ENCODE data around the gene EVI5. TPM values are rescaled to one million over a fixed set of nuclear protein-coding genes. Genes with fewer than 3 reads are reported as not detected.
"Not testable (repeated sequence)": the region's sequence is repeated elsewhere in the genome, so short reads cannot be mapped to it uniquely, and the experiment has no call there.

The EVI5 gene
- total and polyA plus RNA-seq, 4 experiments from 2014 or later, result 0.16 to 1.7 (median 0.57) TPM

GRCh38 chr1:92663775-92664174 is 121.1 kb downstream of the EVI5 start:
- Mint-ChIP-seq H3K27me3 (no peaks in the 10 kb centered on the region), H3K4me3 (no peak overlapping the region), H3K9me3 (no peaks in the 10 kb centered on the region), H3K36me3 (no peaks in the 10 kb centered on the region), H3K4me1 (no peaks in the 10 kb centered on the region), H3K27ac (no peak overlapping the region)
- no peaks in the 10 kb centered on the region for H3K9me3 ChIP-seq (ENCODE audit: control insufficient read depth in 1 of 2, low read length in 2 of 2)
- H3K27me3 ChIP-seq (ENCODE audit: insufficient read depth, low read length), result no peaks in the 10 kb centered on the region
- H3K4me1 ChIP-seq (ENCODE audit: insufficient read depth, low read length), result no peaks in the 10 kb centered on the region
- H3K4me3 ChIP-seq (ENCODE audit: low read length in 2 of 2), result no peak overlapping the region
- CTCF ChIA-PET (ENCODE audit: partially characterized antibody), result no interaction called here
- DNase-seq, result no peak
- H3K27ac ChIP-seq (ENCODE audit: low read depth, low read length), result no peak overlapping the region
- POLR2A ChIA-PET (ENCODE audit: partially characterized antibody), result no interaction called here
- intact Hi-C loops (cut with micrococcal nuclease), result no loop called here
- H3K36me3 ChIP-seq (ENCODE audit: insufficient read depth, low read length), result no peaks in the 10 kb centered on the region

GRCh38 chr1:92662048-92662447 is 122.9 kb downstream of the EVI5 start:
- no peaks in the 10 kb centered on the region for H3K4me1 ChIP-seq (ENCODE audit: insufficient read depth, low read length)
- H3K4me1 Mint-ChIP-seq, result no peaks in the 10 kb centered on the region
- no peaks in the 10 kb centered on the region for H3K9me3 ChIP-seq (ENCODE audit: control insufficient read depth in 1 of 2, low read length in 2 of 2)
- DNase-seq, result no peak
- ChIA-PET POLR2A (ENCODE audit: partially characterized antibody) (no interaction called here), CTCF (ENCODE audit: partially characterized antibody) (no interaction called here)
- intact Hi-C loops (cut with micrococcal nuclease), result no loop called here
- H3K27me3 Mint-ChIP-seq, result no peaks in the 10 kb centered on the region
- no peaks in the 10 kb centered on the region for H3K36me3 ChIP-seq (ENCODE audit: insufficient read depth, low read length)
- no peak overlapping the region for H3K4me3 ChIP-seq (ENCODE audit: low read length in 2 of 2)
- H3K27ac Mint-ChIP-seq, result no peak overlapping the region
- H3K27ac ChIP-seq (ENCODE audit: low read depth, low read length), result no peak overlapping the region
- no peaks in the 10 kb centered on the region for H3K27me3 ChIP-seq (ENCODE audit: insufficient read depth, low read length)
- peaks cover 0 to under 1% of the 10 kb centered on the region in 2 donors for H3K36me3 Mint-ChIP-seq
- no peak overlapping the region for H3K4me3 Mint-ChIP-seq
- H3K9me3 Mint-ChIP-seq, result peaks cover 0 to 6% (median under 1%) of the 10 kb centered on the region in 8 donors

GRCh38 chr1:92657701-92658100 is 127.2 kb downstream of the EVI5 start:
- Histone ChIP-seq H3K9me3 (ENCODE audit: control insufficient read depth in 1 of 2, low read length in 2 of 2) (peaks cover 0 to 14% of the 10 kb centered on the region in 2 donors), H3K4me1 (ENCODE audit: insufficient read depth, low read length) (no peaks in the 10 kb centered on the region), H3K27me3 (ENCODE audit: insufficient read depth, low read length) (no peaks in the 10 kb centered on the region), H3K4me3 (ENCODE audit: low read length in 2 of 2) (no peak overlapping the region), H3K27ac (ENCODE audit: low read depth, low read length) (no peak overlapping the region), H3K36me3 (ENCODE audit: insufficient read depth, low read length) (no peaks in the 10 kb centered on the region)
- Mint-ChIP-seq H3K27me3 (no peaks in the 10 kb centered on the region), H3K4me1 (no peaks in the 10 kb centered on the region), H3K36me3 (peaks cover 8 to 10% of the 10 kb centered on the region in 2 donors), H3K9me3 (peaks cover 0 to 40% (median 33%) of the 10 kb centered on the region in 8 donors), H3K4me3 (no peak overlapping the region), H3K27ac (no peak overlapping the region)
- intact Hi-C loops (cut with micrococcal nuclease), result no loop called here
- ChIA-PET POLR2A (ENCODE audit: partially characterized antibody) (no interaction called here), CTCF (ENCODE audit: partially characterized antibody) (no interaction called here)
- no peak for DNase-seq

- Histone ChIP-seq H3K36me3 (ENCODE audit: insufficient read depth, low read length) (no peaks in the 10 kb centered on the region), H3K4me3 (ENCODE audit: low read length in 2 of 2) (no peak overlapping the region), H3K4me1 (ENCODE audit: insufficient read depth, low read length) (no peaks in the 10 kb centered on the region), H3K9me3 (ENCODE audit: control insufficient read depth in 1 of 2, low read length in 2 of 2) (peaks cover 0 to 14% of the 10 kb centered on the region in 2 donors), H3K27ac (ENCODE audit: low read depth, low read length) (no peak overlapping the region), H3K27me3 (ENCODE audit: insufficient read depth, low read length) (no peaks in the 10 kb centered on the region)
- no peak for DNase-seq
- Mint-ChIP-seq H3K27ac (no peak overlapping the region), H3K4me3 (no peak overlapping the region), H3K9me3 (peaks cover 0 to 46% (median 37%) of the 10 kb centered on the region in 8 donors), H3K27me3 (peaks cover 1 to 5% of the 10 kb centered on the region in 2 donors), H3K36me3 (peaks cover 8 to 10% of the 10 kb centered on the region in 2 donors), H3K4me1 (no peaks in the 10 kb centered on the region)
- CTCF ChIA-PET (ENCODE audit: partially characterized antibody), result no interaction called here
- POLR2A ChIA-PET (ENCODE audit: partially characterized antibody), result no interaction called here
- intact Hi-C loops (cut with micrococcal nuclease), result no loop called here
These were observed 129.6 kb downstream of the EVI5 start for GRCh38 chr1:92655197-92655801.

- Mint-ChIP-seq H3K9me3 (peaks cover 0 to 46% (median 37%) of the 10 kb centered on the region in 8 donors), H3K4me3 (no peak overlapping the region), H3K27ac (no peak overlapping the region), H3K4me1 (no peaks in the 10 kb centered on the region), H3K27me3 (peaks cover 3 to 9% of the 10 kb centered on the region in 2 donors), H3K36me3 (peaks cover 8 to 10% of the 10 kb centered on the region in 2 donors)
- intact Hi-C loops (cut with micrococcal nuclease), result no loop called here
- DNase-seq, result no peak
- Histone ChIP-seq H3K27me3 (ENCODE audit: insufficient read depth, low read length) (no peaks in the 10 kb centered on the region), H3K4me1 (ENCODE audit: insufficient read depth, low read length) (no peaks in the 10 kb centered on the region), H3K9me3 (ENCODE audit: control insufficient read depth in 1 of 2, low read length in 2 of 2) (peaks cover 0 to 14% of the 10 kb centered on the region in 2 donors), H3K4me3 (ENCODE audit: low read length in 2 of 2) (no peak overlapping the region), H3K27ac (ENCODE audit: low read depth, low read length) (no peak overlapping the region), H3K36me3 (ENCODE audit: insufficient read depth, low read length) (no peaks in the 10 kb centered on the region)
- CTCF ChIA-PET (ENCODE audit: partially characterized antibody), result no interaction called here
- POLR2A ChIA-PET (ENCODE audit: partially characterized antibody), result no interaction called here
These were observed 131.1 kb downstream of the EVI5 start for GRCh38 chr1:92653605-92654381.

GRCh38 chr1:92640686-92641085 is 144.2 kb downstream of the EVI5 start:
- DNase-seq; CTCF ChIA-PET (ENCODE audit: partially characterized antibody); H3K36me3 ChIP-seq (ENCODE audit: insufficient read depth, low read length); intact Hi-C loops (cut with micrococcal nuclease); H3K4me3 ChIP-seq (ENCODE audit: low read length in 2 of 2); H3K27me3 ChIP-seq (ENCODE audit: insufficient read depth, low read length); H3K9me3 ChIP-seq (ENCODE audit: control insufficient read depth in 1 of 2, low read length in 2 of 2); H3K9me3 Mint-ChIP-seq; H3K4me3 Mint-ChIP-seq; H3K27ac Mint-ChIP-seq; H3K4me1 ChIP-seq (ENCODE audit: insufficient read depth, low read length); H3K4me1 Mint-ChIP-seq; H3K36me3 Mint-ChIP-seq; H3K27ac ChIP-seq (ENCODE audit: low read depth, low read length); POLR2A ChIA-PET (ENCODE audit: partially characterized antibody); H3K27me3 Mint-ChIP-seq: not testable (repeated sequence)

- H3K27me3 Mint-ChIP-seq, result peaks cover 3 to 7% of the 10 kb centered on the region in 2 donors
- CTCF ChIA-PET (ENCODE audit: partially characterized antibody), result no interaction called here
- H3K4me3 ChIP-seq (ENCODE audit: low read length in 2 of 2), result no peak overlapping the region
These were observed 146.4 kb downstream of the EVI5 start for GRCh38 chr1:92638498-92638897.

More at GRCh38 chr1:92638498-92638897, 146.4 kb downstream of the EVI5 start:
- intact Hi-C loops (cut with micrococcal nuclease), result no loop called here
- POLR2A ChIA-PET (ENCODE audit: partially characterized antibody), result no interaction called here
- Histone ChIP-seq H3K36me3 (ENCODE audit: insufficient read depth, low read length) (no peaks in the 10 kb centered on the region), H3K4me1 (ENCODE audit: insufficient read depth, low read length) (no peaks in the 10 kb centered on the region), H3K27me3 (ENCODE audit: insufficient read depth, low read length) (no peaks in the 10 kb centered on the region), H3K27ac (ENCODE audit: low read depth, low read length) (no peak overlapping the region), H3K9me3 (ENCODE audit: control insufficient read depth in 1 of 2, low read length in 2 of 2) (no peaks in the 10 kb centered on the region)
- no peak overlapping the region for H3K27ac Mint-ChIP-seq
- H3K4me3 Mint-ChIP-seq, result no peak overlapping the region
- no peaks in the 10 kb centered on the region for H3K4me1 Mint-ChIP-seq
- DNase-seq, result no peak
- H3K9me3 Mint-ChIP-seq, result peaks cover 0 to 1% (median 0%) of the 10 kb centered on the region in 8 donors
- no peaks in the 10 kb centered on the region for H3K36me3 Mint-ChIP-seq
